HepG2 (cell line): ENCODE measurements around the gene SBNO2. TPM values are rescaled to one million over a fixed set of nuclear protein-coding genes. Genes with fewer than 3 reads are reported as not detected.

Source experiments
- CREB3 ChIP-seq: sonication (generic); formaldehyde crosslinking; IDR thresholded peaks from 2 replicates; pipeline ENCODE4 v1.5.0; 2020; ENCODE audit warnings: missing genetic modification reagents
- ELK4 ChIP-seq: sonication (generic); formaldehyde crosslinking; IDR thresholded peaks from 2 replicates; pipeline ENCODE4 v1.9.0; 2021; ENCODE audit warnings: missing genetic modification reagents, borderline replicate concordance
- FOSL2 ChIP-seq: sonication (generic); formaldehyde crosslinking; IDR thresholded peaks from 2 replicates; pipeline ENCODE4 v1.4.0; 2020; ENCODE audit warnings: missing genetic modification reagents
- HDAC6 ChIP-seq: fragments of 200-600 bp; sonication (generic); IDR thresholded peaks from 2 replicates; pipeline ENCODE4 v1.7.0; 2017; ENCODE audit warnings: mild to moderate bottlenecking, antibody characterized with exemption, low read length, low read depth
- MAF1 ChIP-seq: sonication (generic); formaldehyde crosslinking; IDR thresholded peaks from 2 replicates; pipeline ENCODE4 v1.5.0; 2020; ENCODE audit warnings: missing genetic modification reagents, borderline replicate concordance
- NR2F6 ChIP-seq, 2 experiments: IDR thresholded peaks; 2 replicates each; pipeline ENCODE4 v1.6.1; 2016; ENCODE audit warnings: antibody characterized with exemption in 1 of 2, mild to moderate bottlenecking in 1 of 2
- NRL ChIP-seq: sonication (generic); formaldehyde crosslinking; IDR thresholded peaks from 2 replicates; pipeline ENCODE4 v1.5.0; 2020; ENCODE audit warnings: missing genetic modification reagents, mild to moderate bottlenecking, moderate library complexity, borderline replicate concordance
- RNF219 ChIP-seq: sonication (generic); formaldehyde crosslinking; IDR thresholded peaks from 2 replicates; pipeline ENCODE4 v1.5.0; 2020; ENCODE audit warnings: mild to moderate bottlenecking, missing genetic modification reagents
- U2AF1 ChIP-seq: fragments of 200-400 bp; formaldehyde crosslinking; optimal IDR thresholded peaks from 2 replicates; pipeline ENCODE3; 2017; ENCODE audit warnings: mild to moderate bottlenecking, low read depth, low read length
- ZBTB10 ChIP-seq: sonication (generic); formaldehyde crosslinking; IDR thresholded peaks from 2 replicates; pipeline ENCODE4 v1.4.0; 2020; ENCODE audit warnings: missing genetic modification reagents, borderline replicate concordance
- ZBTB42 ChIP-seq: sonication (generic); formaldehyde crosslinking; IDR thresholded peaks from 2 replicates; pipeline ENCODE4 v1.5.0; 2020; ENCODE audit warnings: mild to moderate bottlenecking, missing genetic modification reagents
- ZFP90 ChIP-seq: sonication (generic); formaldehyde crosslinking; IDR thresholded peaks from 2 replicates; pipeline ENCODE4 v1.8.0; 2022; ENCODE audit warnings: missing genetic modification reagents, mild to moderate bottlenecking, inconsistent platforms, borderline replicate concordance
- ZNF281 ChIP-seq: sonication (generic); formaldehyde crosslinking; IDR thresholded peaks from 2 replicates; pipeline ENCODE4 v1.4.0; 2020; ENCODE audit warnings: missing genetic modification reagents, borderline replicate concordance
- ZNF337 ChIP-seq: sonication (generic); formaldehyde crosslinking; IDR thresholded peaks from 2 replicates; pipeline ENCODE4 v1.5.1; 2020; ENCODE audit warnings: missing genetic modification reagents, low read depth, mild to moderate bottlenecking, borderline replicate concordance
- ZNF562 ChIP-seq: sonication (generic); formaldehyde crosslinking; IDR thresholded peaks from 2 replicates; pipeline ENCODE4 v1.8.0; 2022; ENCODE audit warnings: missing genetic modification reagents, borderline replicate concordance
- ZNF572 ChIP-seq: sonication (generic); formaldehyde crosslinking; IDR thresholded peaks from 2 replicates; pipeline ENCODE4 v1.5.1; 2020; ENCODE audit warnings: mild to moderate bottlenecking, missing genetic modification reagents
- ZNF589 ChIP-seq: sonication (generic); formaldehyde crosslinking; conservative IDR thresholded peaks from 2 replicates; pipeline ENCODE4 v1.8.0; 2022; ENCODE audit warnings: mild to moderate bottlenecking, moderate library complexity, missing genetic modification reagents
- ZNF605 ChIP-seq: sonication (generic); formaldehyde crosslinking; IDR thresholded peaks from 2 replicates; pipeline ENCODE4 v1.8.0; 2022; ENCODE audit warnings: mild to moderate bottlenecking, missing genetic modification reagents
- polyA plus RNA-seq, 8 experiments: library from polyadenylated mRNA; depleted of rRNA in 3 of 8; stranded (reverse) in 7 of 8; unstranded in 1 of 8; fragments of >200 nt; fragmentation: Illumina TruSeq in 4 of 8; extraction: Trizol in 4 of 8; gene quantifications; 2 replicates each; pipeline versions ENCODE4 v1.2.1 to v1.2.3, GENCODE V29; 2011 to 2016; ENCODE audit warnings: low read depth in 4 of 8, missing spikeins in 1 of 8, mixed read lengths in 1 of 8; ENCODE audit not compliant: insufficient read depth in 1 of 8
- total RNA-seq, 5 experiments: library from RNA; depleted of rRNA; stranded (reverse); fragments of >200 nt; fragmentation: Illumina TruSeq; extraction: Trizol; gene quantifications; 2 replicates each; pipeline ENCODE4 v1.2.3, GENCODE V29; 2016; ENCODE audit warnings: low read depth in 1 of 5

SBNO2 gene
- total and polyA plus RNA-seq, 2 of the 13 experiments (the other 11 are each of a cell fraction or from before 2014, with no cell fraction given) = 8.6 to 10.4 TPM

GRCh38 chr19:1093811-1094553 lies 80.1 kb downstream of the SBNO2 start (continued):
- TF ChIP-seq RNF219 (CRISPR knock-in tag) (no peak), FOSL2 (CRISPR knock-in tag) (no peak), ZFP90 (peak; percentile 46; the same call in 1 of the 2 replicates), ELK4 (CRISPR knock-in tag) (no peak), ZNF281 (CRISPR knock-in tag) (no peak; the same call in 1 of the 2 replicates), ZNF589 (no peak), MAF1 (CRISPR knock-in tag) (no peak), CREB3 (CRISPR knock-in tag) (no peak), ZBTB42 (no peak), NRL (CRISPR knock-in tag) (0 out of 2 replicates have a peak, but pooled peaks have one; percentile 30), ZBTB10 (CRISPR knock-in tag) (no peak), ZNF337 (CRISPR knock-in tag) (no peak), ZNF562 (CRISPR knock-in tag) (no peak), U2AF1 (no peak), ZNF572 (no peak), ZNF605 (CRISPR knock-in tag) (no peak; the same call in 1 of the 2 replicates), NR2F6 (IDR thresholded peaks at IDR 0.05) (no peak), NR2F6 (CRISPR knock-in tag; IDR thresholded peaks at IDR 0.05) (peak; percentile 49; the same call in 1 of the 2 replicates), HDAC6 (no peak)
